A204.1 (cell line): ENCODE data around the gene GCSAM.

Experiments used
- FAIRE-seq: peaks from 2 replicates; lab custom pipeline; 2012; peaks lifted over from hg19 to GRCh38; lab: Jason Lieb, UNC

Gene GCSAM, protein sequence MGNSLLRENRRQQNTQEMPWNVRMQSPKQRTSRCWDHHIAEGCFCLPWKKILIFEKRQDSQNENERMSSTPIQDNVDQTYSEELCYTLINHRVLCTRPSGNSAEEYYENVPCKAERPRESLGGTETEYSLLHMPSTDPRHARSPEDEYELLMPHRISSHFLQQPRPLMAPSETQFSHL

DNA sequence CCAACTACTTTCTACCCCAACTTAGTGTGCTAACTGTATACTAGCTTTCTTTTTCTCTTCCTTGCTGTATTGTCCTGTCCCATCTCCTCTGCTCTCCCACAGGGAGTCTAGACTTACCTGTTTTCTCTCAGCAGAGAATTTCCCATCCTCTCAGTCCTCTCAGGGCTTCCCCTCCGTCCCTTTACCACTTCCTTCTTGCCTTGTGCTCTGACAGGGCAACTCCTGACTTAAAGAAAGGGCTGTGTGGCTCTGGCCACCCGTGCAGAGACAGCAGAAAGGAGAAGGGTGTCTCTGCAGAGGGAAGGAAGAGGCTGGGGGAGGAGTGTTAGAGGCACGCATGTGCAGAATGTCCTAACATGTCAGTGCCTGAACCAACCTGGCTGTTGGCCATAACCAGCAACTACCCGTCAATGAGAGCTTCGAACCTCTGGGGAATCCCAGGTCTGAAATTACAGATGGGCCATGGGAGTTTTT lies at the start of gene GCSAM:
Gene GCSAM, minus strand, starts transcription at position 274 of the 474 bp plus-strand sequence. Its CDS starts 128 bp downstream, at position 146.
- no peak for FAIRE-seq

DNA sequence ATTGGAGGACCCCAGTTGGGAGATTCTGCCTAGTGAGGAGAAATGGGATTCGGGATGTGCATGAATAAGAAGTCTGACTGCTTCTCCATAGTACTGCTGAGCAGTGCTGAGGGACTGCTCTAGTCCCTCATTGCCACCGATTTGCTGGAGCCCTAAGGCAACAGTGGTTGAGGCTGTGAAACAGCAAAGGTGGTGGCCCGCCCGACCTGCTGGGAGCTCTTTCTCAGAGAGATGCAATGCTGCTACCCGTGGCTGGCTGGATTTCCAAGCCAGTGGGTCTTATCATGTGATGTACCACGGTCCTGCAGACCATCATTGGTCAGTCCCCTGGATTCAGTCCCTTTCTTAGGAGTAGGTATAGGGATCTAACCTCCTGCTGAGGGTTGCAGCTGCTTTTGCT lies 42.6 kb upstream of the GCSAM start:
- no peak for FAIRE-seq

DNA sequence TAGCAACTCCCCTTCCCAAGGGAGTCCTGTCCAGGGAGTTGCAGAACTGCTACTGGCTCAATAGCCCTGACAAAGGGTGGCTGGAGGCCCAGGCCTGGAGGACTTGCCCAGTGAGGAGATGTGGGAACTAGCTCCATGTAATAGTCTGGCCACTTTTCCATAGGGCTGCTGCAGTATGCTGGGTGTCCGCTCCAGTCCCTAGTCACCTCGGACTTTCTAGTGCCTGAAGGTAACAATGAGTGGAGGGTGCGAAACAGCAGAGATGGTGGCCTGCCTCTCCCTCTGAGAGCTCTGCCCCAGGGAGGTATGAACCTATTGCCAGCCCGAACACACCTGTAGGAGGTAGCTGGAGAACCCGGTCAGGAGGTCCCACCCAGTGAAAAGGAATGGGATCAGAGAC lies 42.0 kb upstream of the GCSAM start:
- no peak for FAIRE-seq

DNA sequence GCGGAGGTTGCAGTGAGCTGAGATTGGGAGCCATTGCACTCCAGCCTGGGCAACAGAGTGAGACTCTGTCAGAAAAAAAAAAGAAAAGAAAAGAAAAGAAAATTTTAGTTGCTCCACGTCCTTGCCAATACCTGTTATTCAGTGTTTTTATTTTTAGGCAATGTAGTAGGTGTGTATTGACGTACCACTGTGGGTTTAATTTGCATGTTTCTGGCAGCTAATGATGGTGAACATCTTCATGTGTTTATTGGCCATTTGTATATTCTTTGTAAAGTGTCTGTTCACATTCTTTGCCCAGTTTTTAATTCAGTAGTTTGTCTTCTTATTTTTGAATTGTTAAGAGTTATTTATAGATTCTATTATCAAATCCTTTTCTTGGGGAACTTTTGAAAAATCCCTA lies 38.1 kb upstream of the GCSAM start:
- FAIRE-seq = no peak

DNA sequence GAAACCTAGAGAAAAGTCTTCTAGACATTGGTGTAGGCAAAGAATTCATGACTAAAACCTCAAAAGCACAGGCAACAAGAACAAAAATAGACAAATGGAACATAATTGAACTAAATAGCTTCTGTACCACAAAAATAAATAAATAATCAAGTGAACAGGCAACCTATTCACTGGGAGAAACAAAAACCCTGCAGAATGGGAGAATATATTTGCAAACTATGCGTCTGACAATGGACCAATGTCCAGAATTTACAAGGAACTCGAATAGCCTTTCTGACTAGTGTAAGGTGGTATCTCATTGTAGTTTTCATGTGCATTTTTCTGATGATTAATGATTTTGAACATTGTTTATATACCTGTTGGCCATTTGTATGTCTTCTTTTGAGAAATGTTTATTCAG lies 37.0 kb upstream of the GCSAM start:
- FAIRE-seq = no peak

DNA sequence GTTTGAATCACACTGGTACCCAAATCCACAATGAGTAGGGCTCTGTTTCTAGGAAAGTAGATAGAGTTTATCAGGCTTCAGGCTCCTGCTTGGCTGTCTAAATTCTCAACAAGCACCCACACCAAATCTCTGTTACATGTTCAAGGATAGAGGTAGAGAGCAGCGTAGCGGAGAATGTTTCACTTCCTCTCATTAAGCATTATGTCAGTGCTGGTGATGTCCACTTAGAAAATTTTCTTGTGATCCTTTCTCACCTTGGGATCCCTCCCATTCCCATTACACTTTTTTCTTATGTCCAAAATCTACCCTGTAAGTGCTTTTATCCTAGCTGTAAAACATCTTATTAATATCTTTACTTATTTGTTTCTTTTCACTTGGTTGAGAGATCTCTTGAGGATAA lies 34.7 kb upstream of the GCSAM start:
- FAIRE-seq = no peak

DNA sequence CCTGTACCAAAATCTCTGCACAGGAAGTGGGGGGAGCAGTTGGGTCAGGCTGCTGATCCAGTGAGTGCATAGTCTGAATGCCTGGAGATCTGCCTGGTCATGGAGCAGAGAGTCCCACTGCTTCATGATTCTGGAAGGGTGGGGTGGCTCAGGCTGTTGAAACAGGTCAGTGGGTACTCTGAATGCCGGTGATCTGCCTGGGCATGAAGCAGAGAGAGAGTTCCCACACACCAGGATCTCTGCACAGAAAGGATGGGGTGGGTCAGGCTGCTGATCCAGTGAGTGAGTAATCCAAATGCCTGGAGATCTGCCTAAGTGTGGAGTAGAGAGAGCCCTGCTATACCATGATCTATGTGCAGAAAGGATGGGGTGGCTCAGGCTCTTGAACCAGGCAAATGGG lies 16.1 kb upstream of the GCSAM start:
- no peak for FAIRE-seq

DNA sequence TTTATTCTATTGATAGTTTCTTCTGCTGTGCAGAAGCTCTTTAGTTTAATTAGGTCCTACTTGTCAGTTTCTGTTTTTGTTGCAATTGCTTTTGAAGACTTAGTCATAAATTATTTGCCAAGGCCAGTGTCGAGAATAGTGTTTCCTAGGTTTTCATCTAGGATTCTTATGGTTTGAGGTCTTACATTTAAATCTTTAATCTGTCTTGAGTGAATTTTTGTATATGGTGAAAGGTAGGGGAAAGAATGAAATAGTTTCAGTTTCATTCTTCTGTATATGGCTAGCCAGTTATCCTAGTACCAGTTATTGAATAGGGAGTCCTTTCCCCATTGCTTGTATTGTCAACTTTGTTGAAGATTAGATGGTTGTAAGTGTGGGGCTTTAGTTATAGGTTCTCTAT lies 10.6 kb upstream of the GCSAM start:
- no peak for FAIRE-seq

DNA sequence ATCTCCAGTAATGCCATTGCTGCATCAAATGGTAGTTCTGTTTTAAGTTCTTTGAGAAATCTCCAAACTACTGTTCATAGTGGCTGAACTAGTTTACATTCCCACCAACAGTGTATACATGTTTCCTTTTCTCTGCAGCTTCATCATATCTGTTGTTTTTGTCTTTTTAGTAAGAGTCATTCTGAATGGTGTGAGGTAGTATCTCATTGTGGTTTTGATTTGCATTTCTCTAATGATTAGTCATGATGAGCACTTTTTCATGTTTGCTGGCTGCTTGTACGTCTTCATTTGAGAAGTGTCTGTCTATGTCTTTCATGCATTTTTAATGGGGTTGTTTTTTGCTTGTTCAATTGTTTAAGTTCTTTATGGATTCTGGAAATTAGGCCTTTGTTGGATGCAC lies 10.2 kb upstream of the GCSAM start:
- no peak for FAIRE-seq

DNA sequence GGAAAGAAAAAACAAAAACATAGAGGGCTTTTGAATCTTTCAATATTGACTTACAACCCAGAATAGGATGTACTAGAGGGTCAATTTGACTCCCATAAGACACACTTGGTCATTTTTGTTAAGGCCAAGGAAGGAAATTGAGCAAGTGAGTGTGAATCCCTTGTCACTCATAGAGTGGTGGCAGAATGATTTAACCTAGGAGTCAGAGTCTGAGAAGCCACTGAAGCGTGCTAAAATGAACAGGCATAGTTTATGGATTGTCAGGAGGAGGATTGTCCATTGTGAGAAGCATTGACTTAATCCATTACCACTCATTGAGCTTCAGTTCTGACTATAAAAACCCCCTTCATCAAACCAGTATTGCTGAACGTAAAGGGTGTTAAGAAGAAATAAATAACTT lies 8.2 kb upstream of the GCSAM start:
- no peak for FAIRE-seq

DNA sequence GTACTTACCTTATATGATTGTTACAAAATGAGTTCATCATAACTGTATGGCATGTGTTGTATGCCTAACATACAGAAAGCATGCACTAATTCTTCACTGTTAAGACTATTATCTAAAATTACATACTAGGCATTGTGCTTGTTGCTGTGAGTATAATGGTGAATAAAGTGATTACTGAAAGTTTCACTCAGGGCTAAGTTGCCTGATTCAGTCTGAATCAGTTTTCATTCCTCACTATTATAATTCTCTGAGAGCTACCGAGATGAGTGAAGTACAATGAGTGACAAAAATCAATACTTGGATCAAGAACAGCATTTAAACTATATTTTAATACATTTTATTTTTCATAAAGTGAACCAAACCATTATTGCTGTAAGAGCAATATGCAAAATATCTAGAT lies 7.5 kb upstream of the GCSAM start:
- no peak for FAIRE-seq

DNA sequence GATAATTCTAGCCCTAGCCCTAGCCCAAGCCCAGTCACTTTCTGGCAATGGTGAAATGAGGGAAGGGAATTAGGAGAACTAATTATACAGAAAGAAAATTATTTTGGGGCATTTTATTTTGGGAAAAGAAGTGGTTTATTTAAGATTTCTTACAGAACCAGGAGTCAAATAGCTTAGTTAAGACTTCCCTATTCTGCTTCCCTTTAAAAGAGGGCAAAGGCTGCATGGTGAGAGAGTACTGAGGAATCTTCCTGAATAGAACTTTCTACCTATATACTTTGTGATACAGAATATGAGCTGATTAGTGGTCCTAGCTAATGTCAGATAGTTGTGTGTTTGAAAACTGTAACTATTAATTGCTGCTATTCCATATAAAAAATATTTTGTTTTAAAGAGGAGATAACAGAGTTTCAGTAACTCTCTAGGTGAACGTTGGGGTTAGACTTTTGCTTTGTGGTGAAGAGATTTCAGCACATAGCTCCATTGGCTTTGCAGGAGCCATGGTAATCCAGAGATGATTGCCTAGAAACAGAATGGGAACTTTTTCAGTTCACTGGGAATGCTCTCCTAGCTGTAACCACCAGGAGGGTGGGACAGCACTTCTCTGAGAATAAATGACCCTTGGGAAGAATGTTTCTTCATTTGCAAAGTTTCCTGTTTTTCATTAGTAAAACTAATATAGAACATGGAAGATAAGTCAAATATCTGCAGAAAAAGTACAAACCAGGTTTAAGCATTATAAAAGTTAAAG lies 5.3 kb upstream of the GCSAM start:
- no peak for FAIRE-seq

DNA sequence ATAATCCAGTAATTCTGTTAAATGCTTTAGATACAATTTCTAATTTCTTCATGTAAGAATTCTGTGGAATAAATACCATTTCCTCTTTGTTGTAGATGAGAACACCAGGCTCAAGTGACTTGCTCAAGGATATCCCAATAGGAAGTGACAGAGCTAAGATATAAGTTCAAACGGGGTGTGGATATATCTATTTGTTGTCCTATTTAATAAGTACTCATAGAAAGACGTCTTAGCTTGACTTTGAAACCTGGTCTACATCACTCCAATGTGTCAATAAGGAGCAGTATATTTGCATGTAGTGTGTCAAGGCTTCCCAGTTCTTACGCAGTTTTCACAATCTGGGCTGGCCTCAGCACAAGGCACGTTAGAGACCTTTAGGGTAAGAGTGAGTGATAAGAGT lies 4.7 kb upstream of the GCSAM start:
- FAIRE-seq = no peak

DNA sequence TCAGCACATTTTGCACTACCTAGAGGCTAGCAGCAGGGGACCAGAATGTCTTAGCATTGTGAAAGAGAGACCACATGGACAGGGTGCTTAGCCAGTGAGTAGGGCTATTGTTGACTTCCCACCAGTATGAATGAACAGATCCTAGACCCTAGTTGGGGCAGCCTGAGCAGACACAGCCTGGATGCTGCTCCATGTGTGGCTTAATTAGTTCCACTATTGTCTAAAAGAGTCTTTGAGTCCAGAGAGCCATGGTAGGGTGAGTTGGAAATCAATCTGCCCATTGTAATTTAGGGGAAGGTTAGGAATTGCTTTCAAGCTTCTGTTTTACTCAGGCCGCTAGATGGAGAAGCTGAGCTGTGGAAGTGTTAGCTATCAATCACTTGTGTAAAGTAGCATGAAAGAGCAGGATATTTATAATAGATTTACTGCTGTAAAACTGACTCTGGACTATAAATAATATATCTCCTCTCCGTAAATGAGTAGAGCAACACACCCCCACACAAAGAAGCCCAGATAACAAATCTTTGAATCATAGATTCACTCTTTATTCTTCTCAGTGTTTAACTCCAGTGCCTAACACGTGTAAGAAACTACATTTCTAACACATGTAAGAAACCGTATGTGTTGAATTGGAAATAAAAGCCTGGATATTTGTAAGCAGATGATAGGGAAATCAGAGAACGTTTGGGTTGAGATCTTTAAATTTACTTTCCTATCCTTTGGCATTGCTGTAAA lies 4.1 kb upstream of the GCSAM start:
- FAIRE-seq = peak; percentile 29

DNA sequence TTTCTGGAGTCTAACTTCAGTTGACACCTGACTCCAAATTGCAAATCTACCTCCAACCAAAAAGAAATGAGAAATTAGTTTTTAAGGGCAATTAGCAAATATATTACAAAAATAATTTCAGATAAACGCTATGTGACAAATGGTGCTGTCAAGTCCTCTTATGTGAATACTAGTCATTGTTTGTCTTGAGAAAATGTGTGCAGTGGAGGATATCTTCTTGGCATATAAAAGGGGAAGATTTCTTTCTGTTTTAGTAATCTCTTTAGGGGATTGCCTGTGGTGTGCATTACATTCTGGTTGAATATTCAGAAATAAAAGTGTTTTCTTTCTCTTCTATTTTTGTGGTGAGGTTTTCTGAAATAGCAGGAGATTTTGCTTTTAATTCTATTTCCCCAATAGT lies 3.0 kb upstream of the GCSAM start:
- FAIRE-seq = no peak

DNA sequence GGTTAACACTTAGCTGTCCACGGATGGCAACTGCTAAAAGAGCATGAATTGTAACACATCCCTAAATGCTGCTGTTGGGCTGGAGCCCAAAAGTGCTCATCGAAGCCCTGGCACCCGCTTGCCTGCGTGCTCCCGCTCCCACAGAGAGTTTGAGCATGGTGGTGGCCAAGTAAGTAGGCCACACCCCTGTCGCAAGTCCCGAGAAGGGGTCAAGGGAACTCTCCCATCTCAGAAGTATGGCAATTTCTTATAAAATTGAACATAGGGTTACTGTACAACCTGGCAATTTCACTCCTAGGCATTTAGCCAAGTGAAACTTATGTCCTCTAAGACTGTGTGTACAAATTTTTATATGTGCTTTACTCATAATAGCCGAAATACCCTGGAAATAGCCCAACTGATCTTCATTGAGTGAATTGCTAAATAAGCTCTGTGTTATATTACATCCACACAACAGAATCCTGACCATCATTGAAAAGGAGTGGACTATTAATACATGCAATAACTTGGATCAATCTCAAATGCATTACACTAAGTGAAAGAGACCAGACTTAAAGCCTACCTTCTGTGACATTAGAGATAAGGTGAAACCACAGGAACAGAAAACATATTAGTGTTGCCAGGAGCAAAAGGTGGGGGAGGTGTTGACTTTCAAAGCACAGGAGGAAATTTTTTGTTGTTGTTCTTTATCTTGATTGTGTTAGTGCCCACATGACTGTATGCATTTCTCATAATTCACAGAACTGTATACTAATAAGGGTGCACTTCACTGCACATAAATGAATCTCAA lies 1.5 kb upstream of the GCSAM start:
- FAIRE-seq = no peak

DNA sequence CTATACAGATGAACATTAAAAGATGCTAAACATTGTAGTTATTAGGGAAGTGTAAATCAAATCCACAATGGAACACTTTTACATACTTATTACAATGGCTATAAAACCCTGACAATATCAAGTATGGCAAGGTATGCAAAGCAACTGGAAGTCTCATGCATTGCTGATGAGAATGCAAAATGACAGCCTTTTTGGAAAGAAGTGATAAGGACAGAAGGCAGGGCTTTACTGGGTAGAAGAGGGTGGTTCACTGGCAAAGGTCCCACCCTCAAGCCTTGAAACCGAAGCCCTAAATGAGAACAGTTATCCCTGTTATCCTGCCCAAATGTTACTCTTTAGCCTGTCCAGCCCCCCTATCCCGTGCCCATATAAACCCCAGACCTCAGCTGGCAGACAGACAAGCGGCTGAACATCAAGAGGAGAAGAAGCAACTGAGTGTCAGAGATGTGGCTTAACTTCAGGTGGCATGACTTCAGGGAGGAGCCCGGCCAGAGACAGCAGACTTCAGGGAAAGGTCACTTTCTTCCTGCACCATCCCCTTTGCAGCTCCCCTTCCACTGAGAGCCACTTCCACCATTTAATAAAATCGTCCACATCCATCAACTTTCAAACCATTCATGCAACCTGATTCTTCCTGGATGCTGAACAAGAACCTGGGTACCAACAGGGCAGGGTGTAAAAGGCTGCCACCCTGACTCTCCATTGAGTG lies 732 bp upstream of the GCSAM start:
- FAIRE-seq = no peak

DNA sequence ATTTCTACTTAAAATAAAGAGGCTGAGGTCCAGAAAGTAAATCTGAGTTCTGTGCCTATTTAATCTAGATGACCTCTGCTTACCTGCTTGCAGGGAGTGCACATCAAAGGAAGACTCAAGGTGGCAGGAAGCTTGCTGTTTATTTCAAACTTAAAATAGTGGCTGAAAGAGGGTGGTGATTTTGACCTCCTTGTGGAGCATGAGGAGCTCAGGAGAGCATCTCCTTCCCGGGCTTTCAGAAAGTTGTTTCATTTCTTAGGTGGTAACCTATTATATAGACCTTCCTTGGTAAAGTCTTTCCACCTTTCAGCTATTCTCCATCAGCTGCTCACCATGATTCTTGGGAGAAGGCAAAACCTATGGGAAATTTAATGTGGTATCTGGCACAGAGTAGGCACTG lies 494 bp downstream of the GCSAM start:
- no peak for FAIRE-seq

DNA sequence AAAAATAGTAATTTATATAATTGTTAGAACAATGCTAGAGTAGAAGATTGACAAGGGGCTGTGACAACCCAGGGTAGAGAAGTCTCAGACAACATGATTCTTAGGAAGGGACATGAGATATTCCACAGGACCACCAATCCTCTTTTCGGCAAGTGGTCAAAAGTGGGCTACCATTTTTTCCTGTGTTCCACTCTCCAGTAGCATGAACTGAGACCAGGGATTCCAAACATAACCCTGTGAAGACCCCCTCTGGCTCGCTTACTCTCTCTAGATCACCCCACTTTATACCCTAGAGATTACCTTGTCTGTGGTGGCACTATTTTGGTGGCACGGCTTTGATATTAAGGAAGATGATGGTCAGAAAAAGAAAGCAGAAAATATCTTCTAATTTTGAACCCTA lies 960 bp downstream of the GCSAM start:
- FAIRE-seq = no peak

DNA sequence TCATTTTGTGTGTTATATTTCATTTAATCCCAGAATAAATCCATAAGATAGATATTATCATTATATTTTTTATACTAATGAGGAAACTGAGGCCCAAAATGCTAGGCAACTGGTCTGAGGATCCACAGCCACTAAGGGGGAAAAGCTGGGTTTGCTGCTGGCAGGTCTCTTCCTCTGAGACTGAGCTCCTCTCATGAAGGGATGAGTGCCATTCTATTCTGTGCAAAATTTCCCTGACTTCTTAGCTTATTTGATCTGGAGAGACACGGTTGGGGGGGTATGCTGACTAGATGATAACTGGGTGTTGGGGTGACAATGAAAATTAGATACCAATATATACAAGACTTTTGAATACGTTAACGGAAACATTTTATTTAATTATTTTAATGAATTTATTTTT lies 1.9 kb downstream of the GCSAM start:
- FAIRE-seq = no peak

DNA sequence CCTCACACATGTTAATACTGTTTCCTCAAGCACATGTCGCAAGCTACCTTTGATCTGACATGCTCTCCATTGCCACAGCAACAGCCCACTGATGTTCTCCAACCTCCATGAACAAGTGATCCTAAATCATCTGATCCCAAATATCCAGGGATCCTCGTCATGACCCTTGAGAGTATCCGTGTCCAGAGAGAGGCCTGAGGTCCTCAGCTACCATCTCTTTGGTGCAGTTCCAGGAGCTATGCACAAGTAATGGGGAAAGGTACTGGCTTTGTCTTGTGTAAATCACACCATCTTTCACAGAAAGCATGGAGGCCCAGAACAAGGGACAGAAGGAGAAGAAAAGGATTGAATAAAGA lies 2.4 kb downstream of the GCSAM start:
- no peak for FAIRE-seq
